HG03280 (cell line): ENCODE measurements around the gene MOB1B.
"Not testable (repeated sequence)": the region's sequence is repeated elsewhere in the genome, so short reads cannot be mapped to it uniquely, and the experiment has no call there.

ENCODE experiments used
- ATAC-seq: cut with Tn5 transposase; IDR thresholded peaks from one replicate; pipeline ENCODE4 v1.9.1; 2021; ENCODE audit warnings: mild to moderate bottlenecking, moderate library complexity; ENCODE audit not compliant: unreplicated experiment

The MOB1B gene

GRCh38 chr4:70948665-70949260, 46.6 kb downstream of the MOB1B start:
- no peak for ATAC-seq

GRCh38 chr4:70954032-70954431, 51.9 kb downstream of the MOB1B start:
- ATAC-seq, result no peak

DNA sequence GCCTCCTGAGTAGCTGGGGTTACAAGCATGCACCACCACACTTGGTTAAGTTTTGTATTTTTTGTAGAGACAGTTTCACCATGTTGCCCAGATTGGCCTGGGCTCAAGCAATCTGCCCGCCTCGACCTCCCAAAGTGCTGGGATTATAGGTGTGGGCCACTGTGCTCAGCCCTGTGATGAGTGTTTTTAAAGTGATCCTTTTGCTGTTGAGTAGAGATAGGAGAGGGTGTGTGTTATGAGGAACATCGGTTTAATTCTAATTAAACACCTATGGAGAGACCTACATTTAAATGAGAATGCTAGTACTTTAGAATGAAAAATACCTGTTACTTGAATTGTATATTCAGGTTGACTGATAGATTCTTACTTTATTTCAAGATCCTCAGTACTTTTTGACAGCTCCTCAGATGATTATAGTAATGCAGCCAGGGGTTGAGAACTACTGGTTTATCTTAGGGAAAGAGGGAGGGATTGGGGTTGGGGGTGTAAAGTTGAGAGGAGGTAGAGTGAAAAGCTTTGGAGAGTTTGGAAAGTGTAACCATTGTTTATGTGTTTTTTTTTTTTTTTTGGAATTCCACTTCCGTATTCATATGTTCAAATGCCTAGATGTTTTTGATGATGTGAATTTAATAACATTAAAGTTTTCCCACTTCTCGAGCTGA, 54.5 kb downstream of the MOB1B start:
- ATAC-seq, result no peak

- ATAC-seq, result no peak
Measured at GRCh38 chr4:70958681-70959080, 56.5 kb downstream of the MOB1B start.

- ATAC-seq, result no peak
Measured at GRCh38 chr4:70969076-70969475, 66.9 kb downstream of the MOB1B start.

DNA sequence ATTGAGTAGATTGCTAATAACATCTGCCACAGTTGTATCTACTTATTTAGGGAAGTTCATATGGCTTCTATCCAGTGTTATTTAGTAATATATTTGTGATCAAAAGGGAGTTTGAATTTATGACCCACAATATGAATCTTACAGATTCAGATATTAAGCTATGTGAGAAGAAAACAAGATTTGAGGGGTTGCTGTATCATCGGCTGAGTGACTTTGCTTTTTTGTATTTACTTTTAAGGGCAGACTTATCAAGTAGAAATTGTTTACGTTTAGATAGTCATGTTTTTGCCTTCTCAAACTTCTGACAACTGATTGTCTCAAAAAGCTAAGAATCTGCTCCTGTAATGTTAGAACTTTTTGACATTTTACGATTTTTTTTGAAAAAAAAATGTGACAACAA, 74.1 kb downstream of the MOB1B start:
- no peak for ATAC-seq

DNA sequence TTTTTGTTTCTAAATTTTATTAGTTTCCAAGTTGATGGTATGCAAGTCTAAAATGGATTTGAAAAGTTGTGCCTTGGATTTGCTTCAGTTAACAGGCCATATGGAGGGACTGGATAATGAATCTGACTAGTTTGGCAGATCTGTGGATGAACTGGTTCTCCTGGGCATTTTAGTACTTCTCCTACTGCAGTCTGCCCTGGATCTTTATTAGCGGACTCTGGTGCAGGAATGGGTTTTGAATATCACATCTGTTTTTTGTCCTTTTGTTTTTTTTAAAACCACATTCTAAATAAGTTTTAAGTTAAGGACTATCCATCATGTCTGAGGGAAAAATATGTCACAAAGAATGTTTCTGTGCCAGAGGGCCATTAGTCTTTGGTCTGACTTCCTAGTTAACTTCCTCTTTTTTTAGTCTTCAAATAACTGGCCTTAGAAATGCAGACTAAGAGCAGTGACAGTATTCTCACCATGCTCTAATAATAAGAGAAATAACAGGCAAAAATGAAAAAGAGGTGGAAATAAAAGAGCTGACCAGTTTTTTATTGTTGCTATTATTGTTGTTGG, 77.4 kb downstream of the MOB1B start:
- no peak for ATAC-seq

DNA sequence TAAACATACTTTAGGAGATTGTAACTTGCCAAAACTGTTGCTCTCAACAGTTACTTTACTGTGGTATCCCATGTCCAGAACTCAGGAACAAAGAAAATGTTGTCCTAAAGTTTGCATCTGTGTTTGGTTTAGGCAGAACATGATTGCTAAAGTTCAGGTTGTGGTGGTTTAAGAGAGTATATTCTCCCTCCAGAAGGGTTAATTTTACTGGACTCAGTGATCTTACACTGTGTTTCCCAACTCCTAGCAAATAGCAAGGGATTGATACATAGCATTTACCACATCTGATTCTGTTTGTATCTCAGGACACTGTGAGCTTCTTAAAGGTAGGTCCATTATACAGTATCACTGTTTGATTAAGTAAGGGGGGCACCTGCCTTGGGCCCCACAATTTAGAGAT, 78.0 kb downstream of the MOB1B start:
- no peak for ATAC-seq

- no peak for ATAC-seq
Measured at GRCh38 chr4:70984106-70984505, 81.9 kb downstream of the MOB1B start.

DNA sequence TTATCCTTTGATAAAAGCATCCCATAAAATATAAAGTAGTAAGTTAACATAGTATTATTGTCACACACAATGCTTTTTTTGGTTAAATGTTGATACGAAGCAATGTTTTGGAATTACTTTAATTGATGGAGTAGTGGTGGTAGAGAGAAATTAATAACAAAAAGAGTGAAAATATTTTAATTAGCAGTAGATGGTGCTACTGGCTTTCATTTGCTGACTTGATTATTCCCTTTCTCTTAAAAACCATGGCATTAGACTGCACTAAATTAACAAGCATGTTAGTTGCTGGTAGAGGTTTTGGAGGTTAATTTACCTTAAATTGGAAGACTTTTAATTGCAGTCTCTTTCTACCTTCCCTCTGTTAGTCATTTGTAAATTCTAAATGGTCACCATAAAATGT, 82.4 kb downstream of the MOB1B start:
- no peak for ATAC-seq

DNA sequence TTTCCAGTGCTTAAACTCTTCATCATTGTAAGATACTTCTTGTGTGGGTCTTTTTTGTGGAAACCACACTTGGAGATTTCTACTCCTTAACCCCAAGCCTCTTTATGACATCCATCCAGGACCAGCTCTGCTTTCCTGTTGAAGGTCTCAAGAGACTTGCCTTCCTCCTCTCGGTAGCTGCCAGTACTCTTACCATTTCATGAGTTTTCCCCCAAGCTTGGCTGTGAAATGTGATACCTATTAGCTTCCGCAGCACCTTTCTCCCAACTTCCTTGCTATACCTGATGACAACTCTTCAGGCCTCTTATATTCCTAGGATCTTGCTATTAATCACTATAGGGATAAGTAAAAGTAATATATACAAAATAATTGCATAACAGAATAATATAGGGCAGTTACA, 89.4 kb downstream of the MOB1B start:
- no peak for ATAC-seq

DNA sequence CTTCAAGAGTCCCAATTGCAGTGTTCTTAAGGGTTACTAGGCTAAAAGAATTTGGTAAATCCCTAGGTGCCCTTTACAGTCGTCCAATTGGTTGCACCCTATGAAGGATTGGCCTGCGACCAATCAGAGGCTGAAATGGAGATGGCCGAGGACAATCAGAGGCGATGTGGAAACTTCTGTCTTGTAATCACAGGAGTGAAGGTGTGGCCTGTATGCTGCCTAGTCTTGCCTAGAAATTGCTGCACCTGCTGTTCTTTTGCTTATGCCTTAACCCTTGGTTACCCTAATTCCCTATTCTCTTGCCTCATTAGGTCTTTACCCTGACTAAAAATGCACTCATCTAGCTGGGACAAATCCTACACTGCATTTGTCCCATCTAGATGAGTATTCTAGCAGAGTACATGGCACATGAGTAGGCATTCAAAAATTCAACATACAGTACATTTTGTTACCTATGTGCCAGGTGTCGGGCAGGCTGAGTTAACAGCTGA, 90.3 kb downstream of the MOB1B start:
- no peak for ATAC-seq

GRCh38 chr4:70993181-70994068, 91.3 kb downstream of the MOB1B start, which contains the start of gene DCK:
DCK (plus strand) TSS chr4:70993649; CDS start chr4:70993836, 187 bp downstream.
- ATAC-seq, result peak; percentile 86

- ATAC-seq, result no peak
Measured at GRCh38 chr4:70994069-70994366, 91.8 kb downstream of the MOB1B start.

GRCh38 chr4:70994387-70995099, 92.4 kb downstream of the MOB1B start:
- ATAC-seq, result no peak

GRCh38 chr4:70996018-70996360, 93.8 kb downstream of the MOB1B start:
- ATAC-seq, result no peak

GRCh38 chr4:70997036-70997435, 94.9 kb downstream of the MOB1B start:
- ATAC-seq, result no peak

DNA sequence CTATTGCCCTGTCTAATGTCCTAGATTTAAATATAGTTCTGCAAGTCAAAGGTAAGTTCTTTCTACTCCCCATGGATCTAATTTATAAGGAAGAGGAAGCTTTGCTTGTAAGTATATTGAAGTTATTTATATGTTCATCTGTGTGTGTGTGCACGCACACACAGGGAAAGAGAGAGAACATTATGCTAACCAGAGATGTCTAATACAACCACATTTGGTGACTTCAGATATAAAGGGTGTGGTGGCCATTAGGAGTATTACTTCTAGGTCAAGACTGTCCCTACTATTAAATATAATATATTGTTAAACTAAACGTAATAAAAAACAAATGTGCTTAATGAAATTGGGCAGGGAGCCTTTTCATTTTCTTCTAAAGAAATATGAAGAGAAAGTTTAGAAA, 95.4 kb downstream of the MOB1B start:
- ATAC-seq, result no peak

DNA sequence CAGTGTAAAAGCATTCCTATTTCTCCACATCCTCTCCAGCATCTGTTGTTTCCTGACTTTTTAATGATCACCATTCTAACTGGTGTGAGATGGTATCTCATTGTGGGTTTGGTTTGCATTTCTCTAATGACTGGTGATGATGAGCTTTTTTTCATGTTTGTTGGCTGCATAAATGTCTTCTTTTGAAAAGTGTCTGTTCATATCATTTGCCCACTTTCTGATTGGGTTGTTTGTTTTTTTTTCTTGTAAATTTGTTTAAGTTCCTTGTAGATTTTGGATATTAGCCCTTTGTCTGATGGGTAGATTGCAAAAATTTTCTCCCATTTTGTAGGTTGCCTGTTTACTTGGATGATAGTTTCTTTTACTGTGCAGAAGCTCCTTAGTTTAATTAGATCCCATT, 97.5 kb downstream of the MOB1B start:
- not testable (repeated sequence) for ATAC-seq

DNA sequence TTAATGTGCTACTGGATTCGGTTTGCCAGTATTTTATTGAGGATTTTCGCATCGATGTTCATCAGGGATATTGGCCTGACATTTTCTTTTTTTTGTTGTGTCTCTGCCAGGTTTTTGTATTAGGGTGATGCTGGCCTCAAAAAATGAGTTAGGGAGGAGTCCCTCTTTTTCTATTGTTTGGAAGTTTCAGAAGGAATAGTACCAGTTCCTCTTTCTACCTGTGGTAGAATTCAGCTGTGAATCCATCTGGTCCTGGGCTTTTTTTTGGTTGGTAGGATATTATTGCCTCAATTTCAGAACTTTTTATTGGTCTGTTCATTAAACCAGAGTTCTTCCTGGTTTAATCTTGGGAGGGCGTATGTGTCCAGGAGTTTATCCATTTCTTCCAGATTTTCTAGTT, 99.2 kb downstream of the MOB1B start:
- ATAC-seq, result not testable (repeated sequence)

DNA sequence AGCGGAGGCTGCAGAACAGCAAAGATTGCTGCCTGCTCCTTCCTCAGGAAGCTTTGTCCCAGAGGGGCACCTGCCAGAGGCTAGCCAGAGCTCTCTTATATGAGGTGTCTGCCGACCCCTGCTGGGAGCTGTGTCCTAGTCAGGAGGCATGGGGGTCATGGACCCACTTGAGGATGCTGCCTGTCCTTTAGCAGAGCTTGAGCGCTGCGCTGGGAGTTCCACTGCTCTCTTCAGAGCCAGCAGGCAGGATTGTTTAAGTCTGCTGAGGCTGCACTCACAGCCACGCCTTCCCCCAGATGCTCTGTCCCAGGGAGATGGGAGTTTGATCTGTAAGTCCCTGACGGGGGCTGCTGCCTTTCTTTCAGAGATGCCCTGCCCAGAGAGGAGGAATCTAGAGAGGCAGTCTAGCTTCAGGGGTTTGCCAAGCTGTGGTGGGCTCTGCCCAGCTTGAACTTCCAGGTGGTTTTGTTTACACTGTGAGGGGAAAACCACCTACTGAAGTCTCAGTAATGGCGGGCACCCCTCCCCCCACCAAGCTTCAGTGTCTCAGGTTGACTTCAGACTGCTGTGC, 102.2 kb downstream of the MOB1B start:
- ATAC-seq, result no peak
